Cardiac muscle cell (in vitro differentiated cells and primary cell): Measurements from ENCODE around the gene NSG2. TPM values are rescaled to one million over a fixed set of nuclear protein-coding genes. Genes with fewer than 3 reads are reported as not detected.
"Not testable (repeated sequence)": the region's sequence is repeated elsewhere in the genome, so short reads cannot be mapped to it uniquely, and the experiment has no call there.

Experiments
- DNase-seq, 2 donors: peaks; one replicate each; pipeline versions ENCODE4 v3.0.0 to v3.0.0-alpha.2; 2010 to 2017; ENCODE audit warnings: low read depth in 1 of 2, low spot score in 1 of 2
- H3K27ac ChIP-seq: fragments of 200-600 bp; sonication (generic); 2 replicates; pipeline ENCODE4 v1.5.1; 2016
- H3K27me3 ChIP-seq: fragments of 200-600 bp; sonication (generic); 2 replicates; pipeline ENCODE4 v1.6.0; 2016; ENCODE audit warnings: control low read depth
- H3K36me3 ChIP-seq: fragments of 200-600 bp; sonication (generic); 2 replicates; pipeline ENCODE4 v1.5.1; 2016; ENCODE audit warnings: control low read depth
- H3K4me1 ChIP-seq: fragments of 200-600 bp; sonication (generic); 2 replicates; pipeline ENCODE4 v1.8.1; 2017; ENCODE audit warnings: low read depth, mild to moderate bottlenecking, mixed run types
- H3K4me3 ChIP-seq: fragments of 200-600 bp; sonication (generic); 2 replicates; pipeline ENCODE4 v1.5.1; 2016; ENCODE audit warnings: mild to moderate bottlenecking
- H3K9me3 ChIP-seq: fragments of 200-600 bp; sonication (generic); 2 replicates; pipeline ENCODE4 v1.5.1; 2017; ENCODE audit warnings: low read depth, mild to moderate bottlenecking, control low read depth
- polyA plus RNA-seq: library from polyadenylated mRNA; unstranded; fragments of >200 nt; fragmentation: Nextera tagmentation; extraction: Ambion mirVana; gene quantifications from 2 replicates; pipeline ENCODE4 v1.2.1, GENCODE V29; 2016
- total RNA-seq: library from RNA; depleted of rRNA; stranded (reverse); fragments of >200 nt; gene quantifications from 2 replicates; pipeline ENCODE4 v1.2.3, GENCODE V29; 2016
- TF ChIP-seq, protein P1 (sequence below): IDR thresholded peaks from 2 replicates; pipeline ENCODE4 v1.5.1; 2012; ENCODE audit warnings: low read depth, mild to moderate bottlenecking, low read length

The NSG2 gene
- total and polyA plus RNA-seq, 2 experiments from 2014 or later = 0.24 to 0.57 TPM

DNA sequence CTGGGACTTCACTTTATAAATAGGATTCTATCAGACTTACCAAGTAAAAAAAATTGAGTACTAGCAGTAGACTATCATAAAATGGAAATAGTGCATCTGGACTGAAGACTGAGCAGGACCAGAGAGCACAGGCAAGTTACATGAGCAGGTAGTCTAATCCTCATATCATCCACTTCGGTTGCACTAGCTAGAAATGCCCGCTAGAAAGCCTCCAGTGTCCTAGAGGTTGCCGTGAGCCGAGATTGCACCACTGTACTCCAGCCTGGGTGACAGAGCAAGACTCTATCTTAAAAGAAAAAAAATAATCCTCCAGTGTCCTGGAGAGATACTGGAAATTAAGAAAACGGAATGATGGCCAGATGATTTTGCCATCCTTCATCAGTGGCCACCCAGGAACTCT, 36.6 kb upstream of the NSG2 start:
- TF ChIP-seq, protein P1, sequence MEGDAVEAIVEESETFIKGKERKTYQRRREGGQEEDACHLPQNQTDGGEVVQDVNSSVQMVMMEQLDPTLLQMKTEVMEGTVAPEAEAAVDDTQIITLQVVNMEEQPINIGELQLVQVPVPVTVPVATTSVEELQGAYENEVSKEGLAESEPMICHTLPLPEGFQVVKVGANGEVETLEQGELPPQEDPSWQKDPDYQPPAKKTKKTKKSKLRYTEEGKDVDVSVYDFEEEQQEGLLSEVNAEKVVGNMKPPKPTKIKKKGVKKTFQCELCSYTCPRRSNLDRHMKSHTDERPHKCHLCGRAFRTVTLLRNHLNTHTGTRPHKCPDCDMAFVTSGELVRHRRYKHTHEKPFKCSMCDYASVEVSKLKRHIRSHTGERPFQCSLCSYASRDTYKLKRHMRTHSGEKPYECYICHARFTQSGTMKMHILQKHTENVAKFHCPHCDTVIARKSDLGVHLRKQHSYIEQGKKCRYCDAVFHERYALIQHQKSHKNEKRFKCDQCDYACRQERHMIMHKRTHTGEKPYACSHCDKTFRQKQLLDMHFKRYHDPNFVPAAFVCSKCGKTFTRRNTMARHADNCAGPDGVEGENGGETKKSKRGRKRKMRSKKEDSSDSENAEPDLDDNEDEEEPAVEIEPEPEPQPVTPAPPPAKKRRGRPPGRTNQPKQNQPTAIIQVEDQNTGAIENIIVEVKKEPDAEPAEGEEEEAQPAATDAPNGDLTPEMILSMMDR = no peak
- Histone ChIP-seq H3K27ac (no peak overlapping the region), H3K27me3 (no peaks in the 10 kb centered on the region)

DNA sequence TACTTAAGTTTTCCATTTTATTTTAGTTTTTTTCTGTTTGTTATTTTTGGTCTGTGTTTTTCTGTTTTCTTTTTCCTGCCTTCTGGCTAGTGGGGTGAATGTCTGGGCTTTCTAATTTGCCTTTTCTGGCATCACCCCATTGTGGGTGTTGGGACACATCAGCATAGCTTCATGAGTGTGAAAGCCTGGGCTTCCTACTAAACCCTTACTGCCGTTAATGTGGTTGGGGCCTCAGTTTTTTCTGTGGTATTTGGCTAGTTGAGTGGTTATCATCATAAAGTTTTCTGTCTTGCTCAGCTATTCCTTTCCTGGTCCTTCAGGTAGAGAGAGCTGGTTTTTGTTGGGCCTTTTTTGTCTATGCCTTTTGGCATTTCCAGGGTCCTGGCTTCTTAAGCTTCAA, 35.1 kb upstream of the NSG2 start:
- TF ChIP-seq, protein P1 = no peak
- H3K4me1 ChIP-seq = no peaks in the 10 kb centered on the region
- H3K27me3 ChIP-seq = no peaks in the 10 kb centered on the region
- DNase-seq = no peak
- H3K27ac ChIP-seq = no peak overlapping the region
- no peaks in the 10 kb centered on the region for H3K9me3 ChIP-seq
- H3K36me3 ChIP-seq = no peaks in the 10 kb centered on the region
- no peak overlapping the region for H3K4me3 ChIP-seq

More for the DNA sequence above, 36.6 kb upstream of the NSG2 start:
- H3K9me3 ChIP-seq = no peaks in the 10 kb centered on the region
- no peak overlapping the region for H3K4me3 ChIP-seq
- no peaks in the 10 kb centered on the region for H3K36me3 ChIP-seq
- DNase-seq = no peak
- no peaks in the 10 kb centered on the region for H3K4me1 ChIP-seq

DNA sequence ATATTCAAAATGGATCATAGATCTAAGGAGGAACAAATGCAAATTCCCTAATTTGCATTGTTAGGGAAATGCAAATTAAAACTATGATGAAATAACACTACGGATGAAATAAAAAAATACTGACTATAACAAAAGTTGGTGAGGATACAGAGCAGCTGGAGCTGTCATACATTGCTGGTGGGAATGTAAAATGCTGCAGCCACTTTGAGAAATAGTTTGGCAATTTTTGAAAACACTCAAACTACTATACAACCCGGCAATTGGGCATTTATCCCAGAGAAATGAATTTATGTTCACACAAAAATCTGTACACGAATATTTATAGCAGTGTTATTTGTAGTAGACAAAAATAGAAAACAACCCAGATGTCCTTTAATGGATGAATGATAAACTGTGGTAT, 34.1 kb upstream of the NSG2 start:
- Histone ChIP-seq H3K36me3 (no peaks in the 10 kb centered on the region), H3K4me1 (no peaks in the 10 kb centered on the region), H3K27ac (no peak overlapping the region), H3K27me3 (no peaks in the 10 kb centered on the region), H3K4me3 (no peak overlapping the region), H3K9me3 (no peaks in the 10 kb centered on the region)
- no peak for DNase-seq
- TF ChIP-seq, protein P1 = no peak

DNA sequence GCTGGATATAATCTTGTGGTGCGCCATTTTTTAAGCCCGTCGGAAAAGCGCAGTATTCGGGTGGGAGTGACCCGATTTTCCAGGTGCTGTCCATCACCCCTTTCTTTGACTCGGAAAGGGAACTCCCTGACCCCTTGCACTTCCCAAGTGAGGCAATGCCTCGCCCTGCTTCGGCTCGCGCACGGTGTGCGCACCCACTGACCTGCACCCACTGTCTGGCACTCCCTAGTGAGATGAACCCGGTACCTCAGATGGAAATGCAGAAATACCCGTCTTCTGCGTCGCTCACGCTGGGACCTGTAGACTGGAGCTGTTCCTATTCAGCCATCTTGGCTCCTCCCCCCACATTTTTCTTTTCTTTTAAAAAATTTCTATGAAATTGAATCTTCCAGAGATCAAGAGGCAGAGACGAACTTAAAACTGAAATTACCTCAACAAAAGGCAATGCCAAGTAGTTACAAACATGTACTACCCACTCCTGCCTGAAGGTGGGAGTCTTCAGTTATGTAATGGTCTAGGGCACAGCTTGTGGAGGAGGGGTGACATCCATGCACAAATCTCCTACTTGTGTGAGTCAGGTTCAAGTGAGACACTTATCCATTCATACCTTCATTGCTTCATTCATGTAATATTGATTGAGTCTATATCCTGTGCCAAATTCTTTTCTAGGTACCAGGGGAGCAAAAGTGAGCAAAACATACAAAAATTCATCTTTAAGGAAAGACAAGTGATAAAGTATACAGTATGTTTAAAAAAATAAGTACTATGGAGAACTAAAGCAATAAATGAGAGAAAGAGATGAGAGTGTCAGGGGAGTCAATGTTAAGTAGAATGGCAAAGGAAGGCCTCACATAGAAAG, 25.2 kb upstream of the NSG2 start:
- H3K4me3 ChIP-seq, H3K27ac ChIP-seq, H3K4me1 ChIP-seq, H3K36me3 ChIP-seq, H3K27me3 ChIP-seq, H3K9me3 ChIP-seq: not testable (repeated sequence)
- TF ChIP-seq, protein P1 = peak; percentile 57
- DNase-seq = peak; percentile 32 to 62

DNA sequence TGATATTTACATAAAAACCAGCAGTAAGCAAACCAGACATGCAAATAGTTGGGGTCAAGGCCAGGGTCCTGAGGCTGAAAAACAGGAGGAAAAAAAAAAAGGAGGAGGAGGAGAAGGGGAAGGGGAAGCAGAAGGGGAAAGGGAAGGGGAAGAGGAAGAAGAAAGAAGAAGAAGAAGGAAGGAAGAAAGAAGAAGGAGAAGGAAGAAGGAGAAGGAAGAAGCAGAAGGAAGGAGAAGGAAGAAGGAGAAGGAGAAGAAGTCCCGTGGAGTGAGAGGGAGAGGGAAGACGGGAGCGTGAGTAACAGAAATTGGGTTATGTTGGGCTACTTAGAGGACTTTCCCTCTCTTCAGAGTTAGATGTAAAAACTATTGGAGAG, 24.6 kb upstream of the NSG2 start:
- TF ChIP-seq, protein P1 = no peak
- Histone ChIP-seq H3K4me3 (no peak overlapping the region), H3K36me3 (no peaks in the 10 kb centered on the region), H3K27me3 (no peaks in the 10 kb centered on the region), H3K9me3 (no peaks in the 10 kb centered on the region), H3K4me1 (no peaks in the 10 kb centered on the region), H3K27ac (no peak overlapping the region)
- DNase-seq = no peak
